ENCODE data around the gene ELL.

DNA sequence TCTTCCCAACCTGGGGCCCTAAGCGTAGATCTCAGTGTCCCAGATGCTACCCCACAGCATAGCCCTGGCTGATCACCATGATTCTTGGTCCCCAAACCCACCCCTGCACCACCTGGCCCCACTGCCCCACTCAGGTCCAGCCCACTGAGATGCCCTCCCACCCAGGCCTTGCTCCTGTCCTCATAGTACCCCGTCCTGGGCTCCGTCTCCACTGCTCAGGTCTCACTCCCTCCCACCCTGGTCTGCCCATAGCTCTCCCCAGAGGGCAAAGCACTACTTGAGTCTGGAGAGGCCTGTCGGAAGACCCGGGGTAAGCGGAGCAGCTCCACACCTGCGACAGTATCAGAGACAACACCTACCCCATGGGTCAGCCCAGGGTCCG lies 48.2 kb downstream of the ELL start:
- TF ChIP-seq POLR2AphosphoS5 (IDR thresholded peaks at IDR 0.05): no peak
- TF ChIP-seq, protein P1, sequence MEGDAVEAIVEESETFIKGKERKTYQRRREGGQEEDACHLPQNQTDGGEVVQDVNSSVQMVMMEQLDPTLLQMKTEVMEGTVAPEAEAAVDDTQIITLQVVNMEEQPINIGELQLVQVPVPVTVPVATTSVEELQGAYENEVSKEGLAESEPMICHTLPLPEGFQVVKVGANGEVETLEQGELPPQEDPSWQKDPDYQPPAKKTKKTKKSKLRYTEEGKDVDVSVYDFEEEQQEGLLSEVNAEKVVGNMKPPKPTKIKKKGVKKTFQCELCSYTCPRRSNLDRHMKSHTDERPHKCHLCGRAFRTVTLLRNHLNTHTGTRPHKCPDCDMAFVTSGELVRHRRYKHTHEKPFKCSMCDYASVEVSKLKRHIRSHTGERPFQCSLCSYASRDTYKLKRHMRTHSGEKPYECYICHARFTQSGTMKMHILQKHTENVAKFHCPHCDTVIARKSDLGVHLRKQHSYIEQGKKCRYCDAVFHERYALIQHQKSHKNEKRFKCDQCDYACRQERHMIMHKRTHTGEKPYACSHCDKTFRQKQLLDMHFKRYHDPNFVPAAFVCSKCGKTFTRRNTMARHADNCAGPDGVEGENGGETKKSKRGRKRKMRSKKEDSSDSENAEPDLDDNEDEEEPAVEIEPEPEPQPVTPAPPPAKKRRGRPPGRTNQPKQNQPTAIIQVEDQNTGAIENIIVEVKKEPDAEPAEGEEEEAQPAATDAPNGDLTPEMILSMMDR (IDR thresholded peaks at IDR 0.05): no peak

Data from transverse colon (tissue), 4 donors.